HG02610 (cell line): ENCODE data around the gene FLOT1.
A peak's percentile ranks its signal among the peaks of the same experiment; 100 is the strongest.

Experiments used
- ATAC-seq: cut with Tn5 transposase; IDR thresholded peaks from one replicate; pipeline ENCODE4 v1.9.1; 2021; ENCODE audit warnings: mild to moderate bottlenecking, moderate library complexity; ENCODE audit not compliant: unreplicated experiment

The FLOT1 gene, protein sequence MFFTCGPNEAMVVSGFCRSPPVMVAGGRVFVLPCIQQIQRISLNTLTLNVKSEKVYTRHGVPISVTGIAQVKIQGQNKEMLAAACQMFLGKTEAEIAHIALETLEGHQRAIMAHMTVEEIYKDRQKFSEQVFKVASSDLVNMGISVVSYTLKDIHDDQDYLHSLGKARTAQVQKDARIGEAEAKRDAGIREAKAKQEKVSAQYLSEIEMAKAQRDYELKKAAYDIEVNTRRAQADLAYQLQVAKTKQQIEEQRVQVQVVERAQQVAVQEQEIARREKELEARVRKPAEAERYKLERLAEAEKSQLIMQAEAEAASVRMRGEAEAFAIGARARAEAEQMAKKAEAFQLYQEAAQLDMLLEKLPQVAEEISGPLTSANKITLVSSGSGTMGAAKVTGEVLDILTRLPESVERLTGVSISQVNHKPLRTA

DNA sequence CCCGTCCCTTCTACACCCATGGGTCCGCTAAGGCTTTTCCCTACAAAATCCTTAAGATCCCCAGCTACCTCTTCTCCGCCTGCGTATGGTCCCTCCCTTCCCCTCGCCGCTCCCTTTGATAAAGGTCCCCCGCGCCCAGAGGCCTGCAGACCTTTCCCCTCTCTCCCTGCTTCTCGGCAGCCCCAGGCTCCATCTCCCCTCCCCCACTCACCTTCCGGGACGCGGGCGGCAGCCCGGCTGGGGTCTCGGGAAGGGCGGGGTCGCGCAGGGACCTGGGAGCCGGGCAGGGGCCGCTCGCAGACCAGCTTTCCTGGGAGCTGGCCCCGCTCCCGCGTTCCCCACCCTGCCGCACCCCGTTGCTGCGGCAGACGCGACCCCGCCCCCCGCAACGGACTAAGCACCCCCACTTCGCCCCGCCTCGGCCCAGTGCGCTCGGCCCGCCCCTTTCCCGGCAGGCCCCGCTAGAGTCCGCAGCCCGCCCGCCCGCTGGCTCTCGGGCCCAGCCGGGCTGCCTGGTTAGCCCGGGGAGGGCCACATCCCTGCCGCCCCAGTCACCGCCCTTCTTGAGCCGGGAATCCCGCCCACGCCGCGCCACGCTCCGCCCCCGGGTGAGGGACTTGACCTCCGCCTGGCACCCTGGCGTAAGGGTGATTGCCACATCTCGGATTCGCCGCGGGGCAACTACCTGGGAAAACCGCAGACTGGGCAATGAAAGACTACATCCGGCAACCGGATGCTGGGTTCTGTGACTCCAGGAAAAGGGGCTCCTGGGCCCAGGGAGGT is at the start of gene FLOT1:
FLOT1 (minus strand) TSS at position 372 of the 783 bp plus-strand sequence. CDS start 498 bp downstream, outside the sequence.
- peak; percentile 73 for ATAC-seq

DNA sequence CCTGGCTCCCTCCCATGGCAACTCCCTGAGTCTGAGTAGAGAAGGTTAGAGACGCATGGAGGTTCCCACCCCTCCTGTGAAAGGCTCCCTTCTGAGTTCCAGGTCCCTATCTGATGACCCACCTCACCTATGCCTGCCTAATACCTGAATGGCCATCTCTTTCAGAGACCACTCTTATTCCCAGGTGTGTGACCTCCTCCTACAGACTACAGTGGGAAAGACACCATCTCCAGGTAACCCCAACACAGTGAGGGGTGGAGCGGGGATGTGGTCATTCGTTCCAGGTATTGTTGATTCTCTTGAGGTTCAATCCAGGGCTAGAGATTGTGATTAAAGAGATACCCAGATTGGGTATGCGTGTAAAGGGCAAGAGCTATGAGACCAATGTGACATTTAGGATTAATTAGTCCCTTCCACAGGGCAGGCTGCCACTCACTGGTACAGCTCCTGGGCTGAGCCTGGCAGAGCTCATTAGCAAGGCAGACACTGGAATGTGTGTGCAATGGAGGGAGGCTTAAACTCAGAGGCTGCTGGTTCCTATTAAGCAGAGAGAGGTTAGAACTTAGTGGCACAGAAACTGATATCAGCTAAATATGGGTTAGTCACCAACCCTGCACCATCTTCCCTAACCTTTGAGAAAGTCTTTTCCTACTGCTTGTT is 48.4 kb upstream of the FLOT1 start:
- ATAC-seq = no peak

DNA sequence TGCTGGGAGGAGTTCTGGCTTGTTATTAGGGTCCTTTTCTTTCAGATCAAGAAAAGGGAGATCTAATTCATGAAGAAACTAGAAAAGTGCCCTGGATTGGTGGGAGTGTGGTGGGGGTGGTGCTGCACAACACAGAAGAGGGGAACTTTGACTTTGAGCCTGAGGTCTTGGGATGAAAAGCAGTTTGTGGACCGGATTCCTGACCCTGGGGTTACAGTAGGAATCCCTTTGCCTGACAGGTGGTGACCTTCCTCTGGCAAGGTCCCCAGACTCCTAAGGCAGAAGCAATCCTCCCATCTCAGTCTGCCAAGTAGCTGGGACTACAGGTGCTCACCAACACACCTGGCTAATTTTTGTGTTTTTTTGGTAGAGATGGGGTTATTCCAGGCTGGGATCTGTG is 47.1 kb upstream of the FLOT1 start:
- no peak for ATAC-seq

DNA sequence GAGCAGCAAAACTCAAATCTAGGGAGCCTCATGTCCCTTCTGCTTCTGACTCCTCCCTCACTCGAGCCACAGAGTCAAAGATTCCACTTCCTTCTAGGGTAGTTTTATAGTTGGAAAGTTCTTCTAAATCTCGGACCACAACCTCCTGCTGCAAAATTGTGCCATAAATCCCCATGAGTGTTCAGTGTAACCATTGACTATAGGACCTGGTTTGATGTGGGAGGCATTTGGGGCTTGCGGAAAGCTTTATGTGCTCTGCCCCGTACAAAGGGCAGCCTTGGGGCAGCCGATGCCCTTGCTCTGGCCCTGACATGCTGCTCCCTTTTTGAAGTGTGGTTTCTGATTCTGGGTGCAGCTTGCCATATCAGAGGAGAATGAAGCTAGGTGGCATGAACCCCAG is 45.5 kb upstream of the FLOT1 start:
- ATAC-seq = no peak

DNA sequence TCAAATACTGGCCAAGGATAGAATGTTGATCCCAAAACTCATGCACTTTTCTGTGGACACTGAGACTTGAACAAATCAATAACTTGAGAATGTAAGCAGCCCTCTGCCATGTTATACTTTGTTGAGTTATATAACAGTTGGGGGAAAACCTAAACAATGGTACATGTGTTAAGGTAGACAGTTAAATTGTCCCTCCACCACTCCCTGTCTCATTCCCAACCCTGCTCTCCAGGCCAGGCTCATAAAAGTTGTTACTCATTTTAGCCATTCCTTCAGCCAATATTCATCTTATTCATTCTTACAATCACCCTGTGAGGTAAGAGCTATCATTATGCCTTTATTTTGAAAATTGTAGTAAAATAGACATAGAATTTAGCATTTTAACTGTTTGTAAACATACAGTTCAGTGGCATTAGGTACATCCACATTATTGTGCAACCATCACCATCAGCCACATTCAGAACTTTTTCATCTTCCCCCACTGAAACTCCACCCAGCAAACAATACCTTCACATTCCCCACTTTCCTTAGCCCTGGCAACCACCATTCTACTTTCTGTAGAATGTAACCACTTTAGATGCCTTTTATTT is 40.0 kb upstream of the FLOT1 start:
- ATAC-seq = no peak

DNA sequence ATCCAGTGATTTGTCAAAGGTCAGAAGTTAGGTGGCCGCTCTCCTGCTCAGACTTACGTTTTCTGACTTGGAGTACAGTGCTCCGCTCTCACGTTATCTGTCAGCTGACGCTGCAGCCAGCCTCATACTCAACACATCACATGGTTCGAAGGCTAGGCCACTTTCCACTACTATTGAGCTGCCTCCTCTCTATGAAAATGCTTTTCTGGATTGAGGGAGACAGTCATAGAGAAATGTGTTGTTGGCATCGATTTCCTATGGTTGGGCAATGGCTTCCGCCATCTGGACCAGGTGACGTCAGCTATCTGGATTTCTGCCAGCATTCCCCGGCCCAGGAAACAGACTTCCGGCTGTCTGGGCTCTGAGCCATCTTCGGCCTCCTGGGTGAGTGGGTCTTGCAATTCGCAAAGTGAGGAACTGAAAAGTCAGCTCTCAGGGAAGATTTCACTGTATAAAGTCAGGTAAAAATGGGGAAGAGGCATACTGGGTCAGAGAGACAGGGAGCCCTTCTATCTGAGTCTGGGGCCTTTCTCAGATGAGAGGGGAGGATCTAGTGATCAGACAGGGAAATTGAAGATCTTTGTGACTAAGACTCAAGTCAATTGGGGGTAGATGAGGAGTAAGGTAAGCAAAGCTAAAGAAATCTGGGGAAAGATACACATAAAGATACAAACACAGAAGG is 39.4 kb upstream of the FLOT1 start:
- ATAC-seq = no peak

DNA sequence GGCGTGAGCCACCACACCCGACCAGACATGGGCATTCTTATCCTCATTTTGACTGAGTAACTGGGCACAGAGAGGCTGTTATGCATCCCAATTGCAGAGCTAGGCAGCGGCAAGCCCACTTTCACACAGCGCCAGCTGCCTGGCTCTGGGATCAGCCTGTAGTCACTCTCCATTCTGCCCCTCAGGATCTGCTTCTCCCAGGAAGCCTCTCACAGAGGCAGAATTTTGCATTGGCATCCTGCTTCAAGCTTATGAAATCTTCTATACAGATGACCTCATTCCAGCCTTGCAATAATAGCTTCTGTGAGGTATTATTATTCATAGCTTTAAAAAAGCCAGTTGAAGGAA is 38.9 kb upstream of the FLOT1 start:
- no peak for ATAC-seq

DNA sequence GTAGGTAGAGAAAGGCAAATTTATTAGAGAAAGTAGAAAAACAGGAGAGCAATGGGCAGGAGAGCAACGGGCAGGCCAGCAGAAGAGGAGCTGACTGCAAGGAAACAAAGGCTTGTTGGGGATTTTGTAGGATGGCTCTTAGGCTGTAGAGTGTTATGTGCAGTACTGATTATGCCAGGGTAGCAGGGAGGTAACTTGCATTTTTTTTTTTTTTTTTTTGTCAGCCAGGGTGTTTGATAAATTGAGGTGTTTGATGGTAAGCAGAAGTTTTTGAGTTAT is 38.1 kb upstream of the FLOT1 start:
- ATAC-seq = no peak

DNA sequence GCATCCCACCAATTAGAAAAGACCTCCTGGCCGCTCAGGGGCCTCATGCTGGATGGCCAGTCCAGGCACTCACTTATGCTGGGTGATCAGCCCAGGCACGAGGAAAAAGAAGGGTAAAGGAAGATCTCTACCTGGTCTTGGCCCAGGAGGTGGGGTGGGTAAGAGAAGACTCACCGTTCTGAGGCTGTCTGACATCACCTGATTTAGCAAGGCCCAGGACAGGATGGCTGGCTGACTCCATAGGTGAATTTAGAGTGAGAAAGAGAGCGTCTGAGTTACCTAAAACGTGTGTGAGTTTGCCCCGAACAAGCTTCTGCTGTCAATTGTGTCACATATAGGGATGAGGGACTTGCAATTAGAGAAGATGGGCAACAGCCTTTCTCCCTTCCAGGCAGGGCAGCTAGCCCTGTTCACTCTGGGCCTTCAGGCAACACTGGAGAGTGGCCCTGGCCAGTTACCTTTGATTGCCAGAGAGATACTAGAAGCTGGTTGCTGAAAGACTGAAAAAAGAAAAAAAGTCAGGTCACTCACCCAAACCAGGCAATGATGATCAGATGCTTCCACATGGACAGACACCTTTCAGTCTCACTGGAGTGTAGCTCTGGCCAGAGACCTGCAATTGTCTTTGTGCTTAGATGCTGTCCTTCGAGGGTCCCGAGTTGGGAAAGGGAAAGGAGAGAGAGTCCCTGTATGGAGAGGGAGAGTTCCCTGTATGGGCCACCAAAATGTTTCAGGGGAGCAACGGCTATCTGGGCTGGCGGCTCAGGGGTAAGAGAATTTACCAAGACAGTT is 37.6 kb upstream of the FLOT1 start:
- ATAC-seq = no peak

DNA sequence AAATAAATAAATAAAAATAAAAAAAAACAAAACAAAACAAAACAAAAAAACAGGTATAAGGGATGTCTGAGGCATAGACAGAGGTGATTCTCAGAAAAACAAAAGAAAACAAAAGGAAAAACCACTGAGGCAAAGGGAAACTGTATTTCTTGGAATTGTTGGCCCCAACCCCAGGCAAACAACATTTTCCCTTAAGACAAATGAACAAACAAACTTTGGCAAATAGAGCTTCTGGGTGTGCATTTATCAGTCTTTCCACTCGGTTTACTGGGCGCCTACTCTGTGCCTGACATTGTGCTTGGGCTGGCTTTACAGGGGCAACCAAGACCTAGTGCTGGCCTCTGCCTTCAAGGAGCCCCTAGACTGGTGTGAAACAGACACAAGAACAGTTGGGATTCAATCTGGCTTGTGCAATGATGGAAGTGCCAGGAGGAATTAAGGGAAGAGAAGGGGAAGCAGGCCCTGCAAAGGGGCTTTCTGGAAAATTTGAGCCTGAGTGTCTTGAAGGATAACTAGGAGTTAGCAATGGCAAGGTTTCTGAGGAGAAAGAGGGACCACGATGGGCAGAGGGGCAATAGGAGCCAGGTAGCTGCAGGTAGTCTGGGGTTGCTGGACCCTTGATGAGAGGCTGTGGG is 35.6 kb upstream of the FLOT1 start:
- no peak for ATAC-seq

DNA sequence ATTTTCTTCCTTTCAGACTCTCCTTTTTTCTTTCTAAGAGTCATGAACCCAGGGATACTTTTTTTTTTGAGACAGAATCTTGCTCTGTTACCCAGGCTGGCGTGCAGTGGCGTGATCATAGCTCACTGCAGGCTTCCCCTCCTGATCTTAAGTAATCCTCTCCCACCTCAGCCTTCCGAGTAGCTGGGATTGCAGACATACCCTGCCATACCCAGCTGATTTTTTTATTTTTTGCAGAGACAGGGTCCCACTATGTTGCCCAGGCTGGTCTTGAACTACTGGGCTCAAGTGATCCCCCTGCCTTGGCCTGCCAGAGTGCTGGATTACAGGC is 34.6 kb upstream of the FLOT1 start:
- ATAC-seq = no peak

DNA sequence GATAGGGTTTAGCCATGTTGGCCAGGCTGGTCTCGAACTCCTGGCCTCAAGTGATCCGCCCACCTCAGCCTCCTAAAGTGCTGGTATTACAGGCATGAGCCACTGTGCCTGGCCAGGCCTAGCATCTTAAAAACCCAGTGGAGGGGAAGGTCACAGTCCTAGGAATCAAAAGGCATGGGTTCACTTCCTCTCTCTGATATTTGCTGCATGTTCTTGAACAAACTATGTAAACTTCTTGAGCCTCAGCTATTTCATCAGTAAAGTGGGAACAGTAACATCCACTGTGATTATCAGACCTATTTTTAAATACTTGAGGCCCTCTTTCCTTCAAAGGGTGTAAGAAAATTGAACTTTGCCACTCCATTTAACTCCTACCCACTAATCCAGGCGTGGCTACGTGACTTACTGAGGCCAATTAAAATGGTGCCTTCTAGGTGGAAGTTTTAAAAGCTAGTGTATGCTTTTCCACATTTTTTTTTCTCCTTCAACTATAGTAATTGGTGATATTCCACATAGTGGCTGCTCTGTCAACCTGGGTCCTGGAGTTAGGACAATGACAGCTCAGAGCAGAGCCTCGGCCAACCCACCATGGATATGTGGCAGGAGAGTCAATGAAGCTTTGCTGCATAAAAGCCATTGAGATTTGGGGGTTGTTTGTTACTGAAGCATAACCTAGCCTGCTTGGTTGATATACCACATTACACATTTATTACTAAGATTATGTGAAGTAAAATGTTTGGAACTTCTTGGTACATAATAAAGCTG is 34.1 kb upstream of the FLOT1 start:
- ATAC-seq = no peak

DNA sequence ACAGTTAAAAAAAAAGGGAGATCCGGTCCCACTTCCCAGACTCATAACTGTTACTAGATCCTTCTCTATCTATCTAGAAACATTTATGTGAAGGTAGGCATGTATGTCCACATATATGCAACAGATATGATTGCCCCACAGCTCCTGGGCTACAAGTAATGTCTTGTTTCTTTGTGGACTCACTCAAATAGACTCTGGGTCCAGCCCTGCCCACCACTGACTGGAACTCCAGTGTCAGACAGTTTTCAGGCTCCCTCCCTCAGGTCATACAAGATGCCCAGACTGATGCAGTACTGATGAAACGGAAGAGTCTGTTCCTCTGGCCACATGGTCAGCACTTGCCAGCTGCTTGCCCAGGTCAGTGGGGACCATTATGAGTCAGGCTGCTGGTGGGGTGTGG is 32.6 kb upstream of the FLOT1 start:
- no peak for ATAC-seq

DNA sequence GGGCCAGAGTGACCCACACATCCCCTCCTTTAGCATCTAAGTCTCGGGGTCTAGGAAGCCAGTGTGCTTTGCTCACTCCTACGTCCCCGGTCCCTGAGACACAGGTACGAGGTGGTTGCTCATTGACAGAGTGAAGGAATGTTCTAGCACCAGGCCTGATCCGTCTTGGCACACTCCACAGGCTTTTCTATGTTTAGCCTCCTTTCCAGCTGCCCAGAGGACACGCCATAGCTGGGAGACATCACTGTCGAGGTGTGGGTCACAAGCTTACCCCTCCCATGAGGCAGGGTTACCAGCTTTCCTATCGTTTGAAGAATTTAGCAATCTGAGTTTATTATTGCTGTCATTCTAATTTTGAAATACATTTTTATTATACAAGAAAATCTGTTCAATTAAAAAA is 32.2 kb upstream of the FLOT1 start:
- ATAC-seq = no peak

DNA sequence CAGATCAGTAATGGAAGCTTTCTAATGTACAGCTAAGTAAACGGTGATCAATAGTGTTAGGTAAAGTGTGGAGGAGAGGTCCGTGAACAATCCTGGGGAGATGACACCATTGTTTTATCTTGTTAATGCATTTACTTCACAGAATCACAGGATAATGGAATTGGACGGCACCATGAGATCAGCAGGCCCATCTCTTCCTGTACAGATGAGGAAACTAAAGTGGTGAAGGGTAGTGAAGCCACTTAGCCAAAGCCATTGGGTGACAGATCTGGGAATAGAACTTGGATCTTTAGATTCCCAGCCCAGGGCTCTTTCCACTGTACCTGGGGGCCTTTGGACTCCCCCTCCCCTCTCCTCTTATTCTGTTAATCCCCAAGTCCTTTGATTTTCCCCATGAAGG is 28.1 kb upstream of the FLOT1 start:
- no peak for ATAC-seq

DNA sequence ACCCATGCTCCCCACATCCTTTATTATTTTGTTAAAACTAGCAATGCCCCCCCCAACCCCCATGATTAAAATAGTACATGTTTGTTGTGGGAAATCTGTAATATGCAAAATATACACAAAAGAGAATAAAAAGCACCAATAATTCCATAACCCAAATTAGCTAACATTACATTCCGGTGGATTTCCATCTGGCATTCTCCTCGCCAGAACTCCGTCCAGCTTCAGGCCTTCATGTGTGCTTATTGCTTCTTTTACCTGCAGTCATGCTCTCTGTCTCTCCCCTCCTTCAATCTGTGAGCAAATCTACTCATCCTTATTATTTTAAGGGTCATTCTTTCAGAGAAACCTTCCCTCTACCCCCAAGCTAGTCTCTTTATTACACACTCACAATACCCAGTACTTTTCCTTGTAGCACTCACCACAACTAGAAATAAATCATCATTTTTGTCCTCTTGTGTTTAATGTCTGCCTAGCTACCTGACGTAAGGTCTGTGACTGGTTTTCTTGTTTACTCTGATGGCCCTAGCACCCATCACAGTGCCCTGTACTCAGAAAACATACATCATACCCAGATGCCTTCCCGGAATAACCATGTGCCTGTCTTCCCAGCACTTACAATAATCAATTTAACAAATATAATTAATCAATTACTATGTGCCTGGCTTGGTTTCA is 27.5 kb upstream of the FLOT1 start:
- ATAC-seq = no peak

DNA sequence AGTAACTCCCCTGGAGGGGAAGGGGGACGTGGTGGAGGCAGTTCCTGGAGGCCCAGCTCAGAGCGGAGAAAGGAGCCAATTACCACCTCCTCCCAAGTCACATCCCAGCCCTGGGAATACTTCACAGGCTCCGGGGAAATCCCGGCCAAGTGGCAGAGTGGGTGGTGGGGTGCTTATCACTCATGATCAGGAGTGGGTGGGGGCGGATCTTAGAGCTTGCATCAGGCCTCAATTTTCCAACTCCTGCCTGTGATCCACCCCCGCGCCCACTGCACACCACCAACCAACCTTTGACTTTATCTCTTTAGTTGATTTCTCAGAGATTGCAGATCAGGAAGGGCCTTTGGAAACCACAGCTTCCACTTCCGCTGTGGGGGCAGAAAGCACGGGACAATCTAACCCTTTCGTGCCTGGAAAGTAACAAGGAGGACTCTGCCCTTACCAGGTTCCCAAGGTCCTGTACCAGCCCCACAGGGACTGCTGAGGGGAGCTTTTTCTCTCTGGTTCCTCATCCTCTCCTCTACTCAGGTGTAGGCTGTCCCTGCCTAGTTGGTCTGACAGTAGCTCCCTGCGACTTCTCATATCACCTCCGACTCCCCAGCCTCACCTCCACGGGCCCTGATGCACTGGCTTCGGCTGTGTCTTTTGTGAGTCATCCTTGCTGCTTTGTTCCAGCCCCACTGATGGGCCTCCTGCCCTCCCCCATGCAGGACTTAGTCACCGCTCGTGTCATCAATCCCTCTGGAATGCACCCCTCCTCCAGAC is 26.8 kb upstream of the FLOT1 start:
- no peak for ATAC-seq

DNA sequence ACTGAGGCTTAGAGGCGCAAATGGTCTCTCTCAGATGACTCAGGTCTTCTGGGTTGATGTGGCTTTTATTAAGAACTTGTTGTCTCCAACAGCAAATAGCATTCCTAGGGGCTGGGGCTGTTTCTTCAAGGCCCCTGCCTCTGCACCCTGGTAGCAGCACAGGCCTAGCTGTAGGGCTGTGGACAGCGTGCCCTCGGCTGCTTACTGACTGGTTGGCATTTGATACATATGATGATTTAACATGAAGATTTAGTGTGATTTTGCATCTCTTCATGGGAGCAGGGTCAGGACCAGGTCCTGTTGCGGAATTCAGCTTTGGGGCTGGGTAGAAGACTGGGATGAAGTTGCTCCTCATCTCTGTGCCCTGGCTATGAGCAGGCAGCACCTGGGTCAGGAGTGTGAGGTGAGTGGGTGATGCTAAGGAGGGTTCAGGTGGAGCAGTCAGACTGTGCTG is 26.2 kb upstream of the FLOT1 start:
- ATAC-seq = no peak
